BJ (cell line): ENCODE data around the gene SEPTIN10. TPM values are rescaled to one million over a fixed set of nuclear protein-coding genes. Genes with fewer than 3 reads are reported as not detected.

ENCODE experiments used
- CTCF ChIA-PET: fragments of 350-600 bp; formaldehyde crosslinking; extraction: SDS; loops from one replicate; lab custom pipeline; 2021; ENCODE audit warnings: antibody characterized with exemption, inconsistent platforms; lab: Yijun Ruan, JAX
- POLR2A ChIA-PET: fragments of 300-600 bp; sonication (Branson Sonifier 250); formaldehyde crosslinking; extraction: SDS; loops from one replicate; lab custom pipeline; 2021; ENCODE audit warnings: antibody characterized with exemption; lab: Charles Lee
- DNase-seq: peaks from one replicate; pipeline ENCODE4 v3.0.0-alpha.2; 2011; ENCODE audit warnings: low read depth
- H3K27me3 ChIP-seq: 2 replicates; pipeline ENCODE4 v1.6.0; 2011; ENCODE audit warnings: low read length; ENCODE audit not compliant: control insufficient read depth, insufficient read depth
- H3K36me3 ChIP-seq: 2 replicates; pipeline ENCODE4 v1.5.1; 2011; ENCODE audit warnings: low read length; ENCODE audit not compliant: control insufficient read depth, insufficient read depth
- H3K4me3 ChIP-seq: 2 replicates; pipeline ENCODE4 v1.5.1; 2011; ENCODE audit warnings: low read depth, mild to moderate bottlenecking, control low read depth, low read length
- polyA plus RNA-seq: library from polyadenylated mRNA; depleted of rRNA; stranded (reverse); fragments of >200 nt; gene quantifications from 2 replicates; pipeline ENCODE4 v1.2.3, GENCODE V29; 2011
- TF ChIP-seq, protein P1 (sequence below): IDR thresholded peaks from 2 replicates; pipeline ENCODE4 v1.5.1; 2011; ENCODE audit warnings: low read depth, mild to moderate bottlenecking, control low read depth, inconsistent platforms, low read length, moderate library complexity; ENCODE audit not compliant: insufficient read depth

SEPTIN10 gene
- polyA plus RNA-seq, 1 experiment = 68.8 TPM

DNA sequence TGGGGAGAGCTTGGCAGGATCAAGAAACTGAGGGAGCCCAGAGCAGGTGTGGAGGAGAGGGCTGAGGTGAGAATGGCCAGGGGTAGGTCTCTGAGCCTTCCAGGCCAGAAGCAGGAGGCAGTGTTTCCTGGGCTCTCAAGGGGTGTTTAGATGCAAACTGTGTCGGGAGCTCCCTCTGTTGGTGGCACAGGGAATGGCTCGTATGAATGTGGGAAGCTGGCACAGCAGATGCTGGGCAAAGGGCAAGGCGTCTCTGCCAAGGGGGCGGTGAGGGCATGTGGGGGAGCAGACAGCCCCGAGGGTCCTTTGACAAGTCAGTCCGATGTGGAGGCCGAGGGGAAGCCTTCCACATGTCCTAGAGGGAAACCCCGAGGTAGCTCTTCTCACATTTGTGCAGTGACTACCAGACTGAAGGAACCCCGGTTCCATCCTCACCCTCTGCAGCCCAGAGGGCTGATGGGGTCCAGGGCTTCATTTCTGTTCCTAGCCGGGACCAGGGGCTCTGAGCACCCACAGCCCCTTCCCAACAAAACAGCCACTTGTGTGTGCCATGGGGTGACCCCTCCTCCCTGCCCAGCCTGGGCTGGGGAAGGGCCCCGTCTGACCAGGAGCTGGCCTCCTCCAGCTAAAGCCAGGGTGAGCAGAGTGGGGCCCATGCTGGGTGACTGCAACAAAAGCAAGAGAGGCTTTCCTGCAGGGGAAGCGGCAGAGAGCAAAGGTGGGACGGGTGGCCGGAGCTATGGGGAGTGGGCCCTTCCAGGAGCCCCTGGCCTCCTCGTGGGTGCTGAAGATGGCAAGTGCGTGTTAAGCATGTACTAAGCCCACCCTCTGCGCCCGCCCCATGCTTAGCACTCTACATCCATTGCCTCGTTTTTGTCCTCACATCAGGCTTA, 103.4 kb downstream of the SEPTIN10 start:
- CTCF ChIA-PET = interaction anchor here (0.6 to 9.7 kb wide), 45 partner anchors 8 to 582 kb away, joined by 3 to 120 read pairs (median 4); partner anchors contain the start of gene SH3RF3
- TF ChIP-seq, protein P1, sequence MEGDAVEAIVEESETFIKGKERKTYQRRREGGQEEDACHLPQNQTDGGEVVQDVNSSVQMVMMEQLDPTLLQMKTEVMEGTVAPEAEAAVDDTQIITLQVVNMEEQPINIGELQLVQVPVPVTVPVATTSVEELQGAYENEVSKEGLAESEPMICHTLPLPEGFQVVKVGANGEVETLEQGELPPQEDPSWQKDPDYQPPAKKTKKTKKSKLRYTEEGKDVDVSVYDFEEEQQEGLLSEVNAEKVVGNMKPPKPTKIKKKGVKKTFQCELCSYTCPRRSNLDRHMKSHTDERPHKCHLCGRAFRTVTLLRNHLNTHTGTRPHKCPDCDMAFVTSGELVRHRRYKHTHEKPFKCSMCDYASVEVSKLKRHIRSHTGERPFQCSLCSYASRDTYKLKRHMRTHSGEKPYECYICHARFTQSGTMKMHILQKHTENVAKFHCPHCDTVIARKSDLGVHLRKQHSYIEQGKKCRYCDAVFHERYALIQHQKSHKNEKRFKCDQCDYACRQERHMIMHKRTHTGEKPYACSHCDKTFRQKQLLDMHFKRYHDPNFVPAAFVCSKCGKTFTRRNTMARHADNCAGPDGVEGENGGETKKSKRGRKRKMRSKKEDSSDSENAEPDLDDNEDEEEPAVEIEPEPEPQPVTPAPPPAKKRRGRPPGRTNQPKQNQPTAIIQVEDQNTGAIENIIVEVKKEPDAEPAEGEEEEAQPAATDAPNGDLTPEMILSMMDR = peak; percentile 95
- Histone ChIP-seq H3K27me3 (no peaks in the 10 kb centered on the region; the same call in 1 of the 2 replicates), H3K36me3 (no peaks in the 10 kb centered on the region), H3K4me3 (no peak overlapping the region)
- no peak for DNase-seq
- POLR2A ChIA-PET = no interaction called here

DNA sequence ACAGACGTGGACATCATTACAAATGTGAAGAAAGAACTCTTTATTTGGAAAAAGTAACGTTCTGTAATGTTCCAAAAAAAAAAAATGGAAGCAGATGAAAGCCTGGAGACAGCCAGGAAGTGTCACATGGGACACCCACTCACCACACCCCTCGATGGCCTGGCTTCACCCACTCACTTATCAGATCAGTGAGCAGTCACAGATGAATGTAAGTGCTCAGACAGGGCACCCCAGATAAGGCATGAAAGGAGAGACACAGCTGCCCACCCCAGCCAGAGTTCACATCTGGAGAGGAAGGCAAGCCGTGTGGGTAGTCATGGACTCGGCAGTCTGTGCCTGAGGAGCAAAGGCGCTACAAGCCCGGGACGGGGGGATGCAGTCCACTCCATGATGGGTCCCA, 105.2 kb downstream of the SEPTIN10 start:
- POLR2A ChIA-PET = no interaction called here
- H3K27me3 ChIP-seq = no peaks in the 10 kb centered on the region; the same call in 1 of the 2 replicates
- H3K36me3 ChIP-seq = no peaks in the 10 kb centered on the region; the same call in 1 of the 2 replicates
- no peak overlapping the region for H3K4me3 ChIP-seq
- TF ChIP-seq, protein P1 = no peak
- CTCF ChIA-PET = interaction anchor here (1.0 to 9.7 kb wide), 4 partner anchors 10 to 580 kb away, joined by 3 to 120 read pairs (median 4); partner anchors contain the start of gene SH3RF3
- no peak for DNase-seq

DNA sequence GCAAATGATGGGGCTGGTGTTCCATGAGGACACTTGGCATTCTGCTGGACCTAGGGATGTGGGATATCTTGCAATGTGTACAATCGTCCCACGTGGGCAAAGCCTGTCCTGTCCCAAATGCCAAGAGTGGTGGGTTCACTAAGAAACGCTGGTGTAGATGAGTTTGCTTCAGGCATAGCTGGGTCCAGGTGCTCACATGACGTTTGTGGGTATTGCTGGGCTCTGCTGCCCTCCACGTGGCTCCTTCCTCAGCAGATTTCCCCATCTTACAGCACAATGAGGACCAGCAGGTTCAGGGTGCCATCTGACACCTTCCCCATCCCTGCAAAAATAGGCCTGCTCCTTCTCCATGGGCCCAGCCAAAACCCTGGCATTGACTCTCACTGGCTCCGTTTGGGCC, 105.9 kb downstream of the SEPTIN10 start:
- ChIA-PET CTCF (interaction anchor here (0.5 to 9.7 kb wide), 3 partner anchors 311 to 579 kb away, joined by 3 to 120 read pairs (median 4); partner anchors contain the start of gene SH3RF3), POLR2A (no interaction called here)
- no peak for DNase-seq
- H3K36me3 ChIP-seq = no peaks in the 10 kb centered on the region; the same call in 1 of the 2 replicates
- TF ChIP-seq, protein P1 = no peak
- no peak overlapping the region for H3K4me3 ChIP-seq
- H3K27me3 ChIP-seq = no peaks in the 10 kb centered on the region; the same call in 1 of the 2 replicates

DNA sequence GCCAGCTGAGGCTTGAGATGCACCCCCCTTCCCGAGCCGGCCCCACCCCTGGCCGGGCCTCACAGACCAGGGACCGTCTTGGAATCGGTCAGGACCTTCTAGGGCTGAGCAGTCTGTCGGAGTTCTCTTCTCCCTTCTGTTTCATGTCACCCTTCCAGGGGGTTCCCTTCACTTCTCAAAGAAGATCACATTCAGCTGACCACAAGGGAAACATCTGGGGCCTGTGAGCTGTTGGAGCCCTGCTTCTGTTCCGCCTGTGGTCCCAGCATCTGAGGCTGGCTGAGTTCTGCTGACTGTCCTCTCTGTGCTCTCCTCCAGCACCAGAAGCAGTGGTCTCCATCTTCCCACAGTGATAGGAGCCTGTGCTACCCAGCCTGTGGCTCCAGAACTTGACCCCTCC, 106.5 kb downstream of the SEPTIN10 start:
- TF ChIP-seq, protein P1 = no peak
- CTCF ChIA-PET = interaction anchor here (0.5 to 9.7 kb wide), 2 partner anchors 310 to 378 kb away, joined by 3 to 120 read pairs; partner anchors contain the start of gene SH3RF3
- H3K27me3 ChIP-seq = no peaks in the 10 kb centered on the region; the same call in 1 of the 2 replicates
- H3K36me3 ChIP-seq = no peaks in the 10 kb centered on the region; the same call in 1 of the 2 replicates
- DNase-seq = no peak
- H3K4me3 ChIP-seq = no peak overlapping the region
- POLR2A ChIA-PET = no interaction called here

DNA sequence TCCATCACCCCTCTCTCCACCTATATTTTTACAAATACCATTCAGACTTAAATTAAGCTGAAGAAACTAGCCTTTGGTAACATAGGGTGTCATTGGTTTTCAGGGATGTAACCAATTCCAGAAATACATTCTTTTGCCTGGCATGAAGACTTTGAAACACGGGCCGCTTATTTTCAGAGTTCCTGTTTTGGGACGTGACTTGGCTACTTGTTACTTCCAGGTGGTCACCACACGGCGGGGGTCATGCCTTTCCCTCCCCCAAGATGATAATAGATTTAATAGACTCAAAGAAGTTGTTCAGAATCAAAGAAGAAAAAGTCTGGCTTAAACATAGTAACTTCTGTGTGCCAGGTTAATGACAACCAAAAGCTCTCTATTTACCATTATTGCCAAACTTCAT, 110.6 kb downstream of the SEPTIN10 start:
- TF ChIP-seq, protein P1 = no peak
- no peak for DNase-seq
- CTCF ChIA-PET = no interaction called here
- POLR2A ChIA-PET = no interaction called here
- Histone ChIP-seq H3K4me3 (no peak overlapping the region), H3K27me3 (no peaks in the 10 kb centered on the region), H3K36me3 (peaks cover 3% of the 10 kb centered on the region)
